ENCODE measurements around the gene CDKN1B. TPM values are rescaled to one million over a fixed set of nuclear protein-coding genes. Genes with fewer than 3 reads are reported as not detected.
A peak's percentile ranks its signal among the peaks of the same experiment; 100 is the strongest.

Gene CDKN1B
- total and polyA plus RNA-seq, 2 of the 13 experiments (the other 11 are each of a cell fraction or from before 2014, with no cell fraction given) = 20.1 to 37.2 TPM

DNA sequence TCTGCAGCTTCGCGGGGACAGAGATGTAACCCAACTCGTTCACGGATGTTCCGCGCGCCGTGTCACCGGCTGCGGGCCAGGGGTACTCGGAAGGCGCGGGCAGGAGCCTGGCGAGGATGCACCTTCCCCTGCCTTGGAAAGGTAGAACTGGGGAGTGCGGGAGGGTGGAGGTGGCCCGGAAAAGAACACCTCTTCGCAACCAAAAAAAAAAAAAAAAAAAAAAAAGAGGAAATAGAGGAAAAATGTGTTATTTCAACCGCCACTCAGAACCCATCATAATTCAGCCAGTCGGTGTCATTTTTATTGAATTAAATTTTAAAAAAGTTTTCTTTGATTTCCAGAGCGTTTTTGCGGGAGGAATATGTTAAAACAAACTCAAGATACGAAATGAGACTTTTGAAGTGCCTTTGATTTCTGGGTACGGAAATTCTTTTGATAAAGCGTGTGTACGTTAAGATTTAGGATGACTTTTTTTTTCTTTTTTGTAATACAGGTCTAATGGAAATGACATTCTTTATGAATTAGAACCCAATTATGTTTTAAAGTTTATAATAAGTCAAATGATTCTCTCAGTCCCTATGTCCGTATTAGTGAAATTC, 8.9 kb downstream of the CDKN1B start (continued):
- no peak for TF ChIP-seq ZNF292 (CRISPR knock-in tag; IDR thresholded peaks at IDR 0.05; ENCODE audit: borderline replicate concordance, low read depth)
- peak; percentile 38 for TF ChIP-seq AGO2 (optimal IDR thresholded peaks at IDR 0.05; ENCODE audit: low read depth, low read length)
- no peak for TF ChIP-seq HOXA9 (CRISPR knock-in tag; IDR thresholded peaks at IDR 0.05; ENCODE audit: borderline replicate concordance)
- TF ChIP-seq SAP130 (CRISPR knock-in tag; IDR thresholded peaks at IDR 0.05; ENCODE audit: low read depth) = peak; percentile 21; the same call in 1 of the 2 replicates
- TF ChIP-seq ZNF768 (CRISPR knock-in tag; IDR thresholded peaks at IDR 0.05) = peak; percentile 59; the same call in 1 of the 2 replicates
- TF ChIP-seq ZNF552 (CRISPR knock-in tag; IDR thresholded peaks at IDR 0.05; ENCODE audit: borderline replicate concordance) = no peak
- no peak for TF ChIP-seq RFX5 (IDR thresholded peaks at IDR 0.05; ENCODE audit: low read depth, low read length)

DNA sequence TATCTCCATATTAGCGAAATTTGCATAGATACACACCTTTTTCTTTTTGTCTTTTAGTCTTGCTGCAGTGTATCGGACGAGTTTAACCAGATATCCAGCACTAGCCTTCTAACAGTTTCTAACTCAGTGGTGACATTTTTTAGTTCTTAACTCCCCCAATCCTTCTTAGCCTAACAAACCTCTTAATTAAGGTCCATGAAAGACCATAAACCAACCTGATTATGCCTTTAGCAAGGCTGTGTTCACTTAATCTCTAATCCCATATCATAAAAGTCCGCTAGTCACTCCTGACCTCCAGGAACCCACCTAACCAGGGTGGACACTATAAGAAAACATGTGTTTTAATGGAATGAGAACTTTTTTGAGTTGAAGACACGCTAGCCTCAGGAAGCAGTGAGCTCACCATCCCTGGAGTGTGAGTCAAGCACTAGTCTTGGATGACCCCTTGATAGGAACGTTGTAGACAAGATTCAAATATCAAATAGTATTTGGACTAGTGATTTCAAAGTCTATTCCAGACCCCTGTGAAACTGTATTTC, 9.5 kb downstream of the CDKN1B start:
- H3K9me3 ChIP-seq (ENCODE audit: low read length) = no peaks in the 10 kb centered on the region
- peak overlapping the region; percentile 98 for H3K27ac ChIP-seq (ENCODE audit: extremely low read length, insufficient read depth, low read length)
- in situ Hi-C loops (cut with HindIII; ENCODE audit: extremely low pct_ligation_motif_present, low pct_unique_long_range_greater_than_20kb) = no loop called here
- H3K79me2 ChIP-seq (ENCODE audit: insufficient read depth, low read length) = peaks cover 39% of the 10 kb centered on the region
- H2AFZ ChIP-seq (ENCODE audit: low read length) = no peak overlapping the region
- ChIA-PET POLR2A (interaction anchor here (1.0 kb wide), 1 partner anchor 10 kb away, joined by 3 read pairs; the partner anchor contains the start of gene CDKN1B), CTCF (ENCODE audit: low intra/inter-chr PET ratio, low total read pairs) (no interaction called here)
- H3K36me3 ChIP-seq (replicated peaks in 1 of 2; ENCODE audit: control insufficient read depth in 1 of 2, insufficient read depth in 2 of 2, low read length in 2 of 2) = 0 out of 5 replicates have a peak, but pooled peaks cover 0 to 4% of the 10 kb centered on the region in 2 experiments
- peaks cover 35% of the 10 kb centered on the region for H3K4me1 ChIP-seq (ENCODE audit: insufficient read depth, low read length)
- H3K27me3 ChIP-seq (ENCODE audit: control insufficient read depth in 1 of 2, insufficient read depth in 2 of 2, low read length in 2 of 2) = no peaks in the 10 kb centered on the region
- 31% methylated on average over 6 of the region's 6 CpGs for WGBS (ENCODE audit: low lambda C conversion rate)
- no TSS peak for BruUV-seq (replicated peaks)
- peak overlapping the region; percentile 73 to 85 (median 77); a peak in 5 of 6 replicates for H3K4me3 ChIP-seq (replicated peaks in 1 of 3; ENCODE audit: insufficient read depth in 1 of 3, low read depth in 2 of 3, low read length in 3 of 3)
- ATAC-seq (no peak), DNase-seq (ENCODE audit: low spot score) (no peak), FAIRE-seq (peak; percentile 21)
- TF ChIP-seq KLF16 (CRISPR knock-in tag; IDR thresholded peaks at IDR 0.05) (no peak), ZNF160 (CRISPR knock-in tag; IDR thresholded peaks at IDR 0.05) (peak; percentile 51; the same call in 1 of the 2 replicates)
- TF ChIP-seq, protein P1, sequence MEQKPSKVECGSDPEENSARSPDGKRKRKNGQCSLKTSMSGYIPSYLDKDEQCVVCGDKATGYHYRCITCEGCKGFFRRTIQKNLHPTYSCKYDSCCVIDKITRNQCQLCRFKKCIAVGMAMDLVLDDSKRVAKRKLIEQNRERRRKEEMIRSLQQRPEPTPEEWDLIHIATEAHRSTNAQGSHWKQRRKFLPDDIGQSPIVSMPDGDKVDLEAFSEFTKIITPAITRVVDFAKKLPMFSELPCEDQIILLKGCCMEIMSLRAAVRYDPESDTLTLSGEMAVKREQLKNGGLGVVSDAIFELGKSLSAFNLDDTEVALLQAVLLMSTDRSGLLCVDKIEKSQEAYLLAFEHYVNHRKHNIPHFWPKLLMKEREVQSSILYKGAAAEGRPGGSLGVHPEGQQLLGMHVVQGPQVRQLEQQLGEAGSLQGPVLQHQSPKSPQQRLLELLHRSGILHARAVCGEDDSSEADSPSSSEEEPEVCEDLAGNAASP (CRISPR knock-in tag; IDR thresholded peaks at IDR 0.05; ENCODE audit: borderline replicate concordance) = 0 out of 2 replicates have a peak, but pooled peaks have one; percentile 21
- H3K9ac ChIP-seq (ENCODE audit: insufficient read depth, low read depth, low read length) = peak overlapping the region; percentile 92
- H4K20me1 ChIP-seq (ENCODE audit: insufficient read depth, low read length) = no peaks in the 10 kb centered on the region
- H3K4me2 ChIP-seq (ENCODE audit: low read depth, low read length) = peak overlapping the region; percentile 79
- intact Hi-C loops (cut with micrococcal nuclease; ENCODE audit: unreplicated experiment) = no loop called here
